ENCODE data around the gene KCTD8.

DNA sequence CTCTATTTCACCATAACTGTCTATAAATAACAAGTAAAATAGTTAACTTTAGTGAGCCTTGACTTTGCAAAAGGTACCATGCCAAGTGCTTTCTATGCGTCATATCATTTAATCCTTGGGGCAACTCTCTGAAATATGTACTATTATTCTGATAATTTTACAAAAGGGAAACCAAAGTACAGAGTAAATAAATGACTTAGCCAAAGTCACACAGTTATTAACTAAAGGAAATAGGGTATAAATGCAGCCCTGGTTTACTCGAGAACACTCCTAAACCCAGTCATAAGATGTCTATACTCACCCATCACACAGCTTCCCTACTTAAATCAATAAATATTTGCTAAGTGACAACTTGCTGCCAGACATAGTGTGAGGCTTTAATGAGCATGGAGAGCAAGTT, 14.4 kb downstream of the KCTD8 start:
- no peak for TF ChIP-seq ZNF24 (tag by site-specific recombination; IDR thresholded peaks at IDR 0.05)
- no peak for TF ChIP-seq ZNF571 (tag by site-specific recombination; IDR thresholded peaks at IDR 0.05)
- TF ChIP-seq, protein P1, sequence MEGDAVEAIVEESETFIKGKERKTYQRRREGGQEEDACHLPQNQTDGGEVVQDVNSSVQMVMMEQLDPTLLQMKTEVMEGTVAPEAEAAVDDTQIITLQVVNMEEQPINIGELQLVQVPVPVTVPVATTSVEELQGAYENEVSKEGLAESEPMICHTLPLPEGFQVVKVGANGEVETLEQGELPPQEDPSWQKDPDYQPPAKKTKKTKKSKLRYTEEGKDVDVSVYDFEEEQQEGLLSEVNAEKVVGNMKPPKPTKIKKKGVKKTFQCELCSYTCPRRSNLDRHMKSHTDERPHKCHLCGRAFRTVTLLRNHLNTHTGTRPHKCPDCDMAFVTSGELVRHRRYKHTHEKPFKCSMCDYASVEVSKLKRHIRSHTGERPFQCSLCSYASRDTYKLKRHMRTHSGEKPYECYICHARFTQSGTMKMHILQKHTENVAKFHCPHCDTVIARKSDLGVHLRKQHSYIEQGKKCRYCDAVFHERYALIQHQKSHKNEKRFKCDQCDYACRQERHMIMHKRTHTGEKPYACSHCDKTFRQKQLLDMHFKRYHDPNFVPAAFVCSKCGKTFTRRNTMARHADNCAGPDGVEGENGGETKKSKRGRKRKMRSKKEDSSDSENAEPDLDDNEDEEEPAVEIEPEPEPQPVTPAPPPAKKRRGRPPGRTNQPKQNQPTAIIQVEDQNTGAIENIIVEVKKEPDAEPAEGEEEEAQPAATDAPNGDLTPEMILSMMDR (tag by site-specific recombination; IDR thresholded peaks at IDR 0.05): no peak
- TF ChIP-seq, protein P2, sequence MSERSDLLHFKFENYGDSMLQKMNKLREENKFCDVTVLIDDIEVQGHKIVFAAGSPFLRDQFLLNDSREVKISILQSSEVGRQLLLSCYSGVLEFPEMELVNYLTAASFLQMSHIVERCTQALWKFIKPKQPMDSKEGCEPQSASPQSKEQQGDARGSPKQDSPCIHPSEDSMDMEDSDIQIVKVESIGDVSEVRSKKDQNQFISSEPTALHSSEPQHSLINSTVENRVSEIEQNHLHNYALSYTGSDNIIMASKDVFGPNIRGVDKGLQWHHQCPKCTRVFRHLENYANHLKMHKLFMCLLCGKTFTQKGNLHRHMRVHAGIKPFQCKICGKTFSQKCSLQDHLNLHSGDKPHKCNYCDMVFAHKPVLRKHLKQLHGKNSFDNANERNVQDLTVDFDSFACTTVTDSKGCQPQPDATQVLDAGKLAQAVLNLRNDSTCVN (tag by site-specific recombination; optimal IDR thresholded peaks at IDR 0.05): no peak
- no peak for TF ChIP-seq ZNF202 (tag by site-specific recombination; IDR thresholded peaks at IDR 0.05; ENCODE audit: borderline replicate concordance)
- TF ChIP-seq, protein P3, sequence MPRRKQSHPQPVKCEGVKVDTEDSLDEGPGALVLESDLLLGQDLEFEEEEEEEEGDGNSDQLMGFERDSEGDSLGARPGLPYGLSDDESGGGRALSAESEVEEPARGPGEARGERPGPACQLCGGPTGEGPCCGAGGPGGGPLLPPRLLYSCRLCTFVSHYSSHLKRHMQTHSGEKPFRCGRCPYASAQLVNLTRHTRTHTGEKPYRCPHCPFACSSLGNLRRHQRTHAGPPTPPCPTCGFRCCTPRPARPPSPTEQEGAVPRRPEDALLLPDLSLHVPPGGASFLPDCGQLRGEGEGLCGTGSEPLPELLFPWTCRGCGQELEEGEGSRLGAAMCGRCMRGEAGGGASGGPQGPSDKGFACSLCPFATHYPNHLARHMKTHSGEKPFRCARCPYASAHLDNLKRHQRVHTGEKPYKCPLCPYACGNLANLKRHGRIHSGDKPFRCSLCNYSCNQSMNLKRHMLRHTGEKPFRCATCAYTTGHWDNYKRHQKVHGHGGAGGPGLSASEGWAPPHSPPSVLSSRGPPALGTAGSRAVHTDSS (tag by site-specific recombination; IDR thresholded peaks at IDR 0.05): no peak

All from HEK293 (cell line).